Stomach (tissue), 4 donors: ENCODE results near the gene ACE.

Source experiments
- EP300 ChIP-seq: sonication (generic); formaldehyde crosslinking; IDR thresholded peaks from one replicate; pipeline ENCODE4 v1.6.1; 2017; ENCODE audit warnings: antibody characterized with exemption
- POLR2A ChIP-seq, 4 donors: fragments of 450-650 bp; IDR thresholded peaks; one replicate each; pipeline ENCODE4 v1.6.1; 2016; ENCODE audit warnings: antibody characterized with exemption in 4 of 4, control low read depth in 2 of 4, mild to moderate bottlenecking in 1 of 4, moderate library complexity in 1 of 4
- POLR2AphosphoS5 ChIP-seq, 3 donors: sonication (generic); formaldehyde crosslinking; IDR thresholded peaks; one replicate each; pipeline ENCODE4 v1.6.1; 2016; ENCODE audit warnings: antibody characterized with exemption in 3 of 3
- TF ChIP-seq, protein P1 (sequence below), 7 experiments: fragments of 450-650 bp in 4 of 7; fragments of 200-600 bp in 3 of 7; sonication (generic) in 3 of 7; IDR thresholded peaks; one replicate each; pipeline ENCODE4 v1.5.1; 2016 to 2019; ENCODE audit warnings: antibody characterized with exemption in 7 of 7, control low read depth in 2 of 7, mild to moderate bottlenecking in 1 of 7

DNA sequence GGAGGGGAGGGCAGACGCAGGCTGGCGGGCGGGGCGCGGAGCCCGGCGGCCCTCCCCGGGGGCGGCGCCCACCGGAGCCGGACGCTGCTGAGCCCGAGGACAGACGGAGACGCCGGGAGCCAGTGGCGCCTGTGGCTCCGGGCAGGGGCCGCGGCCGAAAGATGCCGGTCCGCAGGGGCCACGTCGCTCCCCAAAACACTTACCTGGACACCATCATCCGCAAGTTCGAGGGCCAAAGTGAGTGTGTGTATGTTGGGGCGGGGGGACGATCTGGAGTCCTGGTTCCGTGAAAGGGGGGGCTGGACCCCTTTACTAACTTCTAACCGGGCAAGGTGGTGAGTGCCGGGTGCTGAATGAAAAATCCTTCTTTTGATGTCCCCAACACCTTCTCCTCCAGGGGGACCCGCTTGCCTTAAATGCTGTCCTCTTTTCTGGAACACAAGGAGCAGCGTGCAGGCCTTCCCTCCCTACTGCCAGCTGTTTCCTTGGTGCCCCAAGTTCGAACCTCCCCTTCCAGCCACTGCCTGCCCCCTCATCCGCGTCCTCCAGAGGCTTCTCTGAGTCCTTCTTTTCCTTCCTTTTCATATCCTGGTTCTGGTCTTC is 46.5 kb downstream of the ACE start, which contains the start of gene KCNH6:
- TF ChIP-seq, protein P1, sequence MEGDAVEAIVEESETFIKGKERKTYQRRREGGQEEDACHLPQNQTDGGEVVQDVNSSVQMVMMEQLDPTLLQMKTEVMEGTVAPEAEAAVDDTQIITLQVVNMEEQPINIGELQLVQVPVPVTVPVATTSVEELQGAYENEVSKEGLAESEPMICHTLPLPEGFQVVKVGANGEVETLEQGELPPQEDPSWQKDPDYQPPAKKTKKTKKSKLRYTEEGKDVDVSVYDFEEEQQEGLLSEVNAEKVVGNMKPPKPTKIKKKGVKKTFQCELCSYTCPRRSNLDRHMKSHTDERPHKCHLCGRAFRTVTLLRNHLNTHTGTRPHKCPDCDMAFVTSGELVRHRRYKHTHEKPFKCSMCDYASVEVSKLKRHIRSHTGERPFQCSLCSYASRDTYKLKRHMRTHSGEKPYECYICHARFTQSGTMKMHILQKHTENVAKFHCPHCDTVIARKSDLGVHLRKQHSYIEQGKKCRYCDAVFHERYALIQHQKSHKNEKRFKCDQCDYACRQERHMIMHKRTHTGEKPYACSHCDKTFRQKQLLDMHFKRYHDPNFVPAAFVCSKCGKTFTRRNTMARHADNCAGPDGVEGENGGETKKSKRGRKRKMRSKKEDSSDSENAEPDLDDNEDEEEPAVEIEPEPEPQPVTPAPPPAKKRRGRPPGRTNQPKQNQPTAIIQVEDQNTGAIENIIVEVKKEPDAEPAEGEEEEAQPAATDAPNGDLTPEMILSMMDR (IDR thresholded peaks at IDR 0.05), result no peak
- TF ChIP-seq POLR2A (IDR thresholded peaks at IDR 0.05) (no peak), POLR2AphosphoS5 (IDR thresholded peaks at IDR 0.05) (no peak), EP300 (no peak)
